ENCODE measurements around the gene OTOS. TPM values are rescaled to one million over a fixed set of nuclear protein-coding genes. Genes with fewer than 3 reads are reported as not detected.

The OTOS gene
- total and polyA plus RNA-seq, 9 of the 15 experiments (the other 6 are each of a cell fraction or from before 2014, with no cell fraction given), result not detected

DNA sequence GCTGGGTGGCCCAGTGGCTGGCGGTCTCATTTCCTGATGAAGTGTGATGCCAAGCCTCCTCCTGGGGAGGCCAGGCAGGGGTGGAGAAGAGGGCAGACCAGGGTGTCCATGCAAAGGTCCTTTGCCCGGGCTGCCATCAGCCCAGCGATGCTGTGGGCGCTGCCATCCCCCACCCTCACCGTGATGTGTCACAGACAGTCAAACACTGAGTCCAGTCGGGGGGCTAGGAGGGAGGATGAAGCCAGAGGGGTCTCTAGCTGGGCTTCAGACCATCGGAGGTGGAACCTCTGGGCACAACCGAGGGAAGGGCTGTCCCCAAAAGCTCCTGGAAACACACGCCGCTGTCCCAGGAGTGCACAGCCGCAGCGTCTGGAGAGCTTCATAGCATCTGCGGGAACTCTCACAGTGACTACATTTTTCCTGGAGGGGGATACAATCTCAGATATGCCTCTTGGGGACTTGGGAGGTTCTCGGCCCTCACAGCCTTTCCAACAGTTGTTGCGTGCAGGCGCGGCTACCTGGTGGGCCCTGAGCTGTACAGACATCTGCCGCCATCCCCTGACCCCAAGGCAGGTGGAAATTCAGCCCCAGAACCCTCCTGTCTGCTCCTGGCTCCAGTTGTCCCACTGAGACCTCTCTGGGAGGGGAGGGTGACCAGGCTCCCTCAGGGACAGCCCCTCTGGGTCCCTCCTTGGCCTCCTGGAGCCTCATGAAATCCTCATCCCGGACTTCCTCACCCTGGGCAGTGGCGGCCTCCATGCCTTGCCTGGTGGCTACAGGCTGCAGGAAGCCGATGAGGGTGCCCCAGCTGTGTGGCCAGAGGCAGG is 26.5 kb upstream of the OTOS start:
- Histone ChIP-seq H3K4me1 (replicated peaks in 1 of 2; ENCODE audit: control insufficient read depth in 2 of 2, insufficient read depth in 2 of 2, low read length in 2 of 2) (no peaks in the 10 kb centered on the region), H2AFZ (ENCODE audit: low read depth, low read length) (no peak overlapping the region), H3K9ac (ENCODE audit: insufficient read depth in 1 of 2, low read depth in 2 of 2, low read length in 2 of 2) (no peak overlapping the region), H3K9me3 (replicated peaks; ENCODE audit: control insufficient read depth, insufficient read depth, low read depth, low read length) (no peaks in the 10 kb centered on the region), H3K27me3 (ENCODE audit: control insufficient read depth in 2 of 2, insufficient read depth in 2 of 2, low read length in 2 of 2) (peaks cover 0 to 55% of the 10 kb centered on the region in 2 experiments; a peak in 3 of 5 replicates), H3K27ac (ENCODE audit: extremely low read depth, low read depth, low read length) (no peak overlapping the region), H4K20me1 (replicated peaks; ENCODE audit: control insufficient read depth, insufficient read depth, low read length) (no peaks in the 10 kb centered on the region), H3K4me2 (ENCODE audit: insufficient read depth, low read length) (no peak overlapping the region), H3K4me3 (no peak overlapping the region), H3K79me2 (ENCODE audit: control insufficient read depth, insufficient read depth, low read length) (no peaks in the 10 kb centered on the region), H3K9me1 (ENCODE audit: control insufficient read depth, insufficient read depth, low read length) (no peaks in the 10 kb centered on the region), H3K36me3 (ENCODE audit: control insufficient read depth, insufficient read depth, low read length) (no peaks in the 10 kb centered on the region)
- intact Hi-C loops (cut with micrococcal nuclease) (no loop called here), in situ Hi-C loops (cut with MboI) (no loop called here)
- BruUV-seq (replicated peaks), result no TSS peak
- CTCF ChIA-PET (ENCODE audit: low intra/inter-chr PET ratio), result no interaction called here
- ATAC-seq, result no peak
- FAIRE-seq, result no peak
- WGBS (ENCODE audit: insufficient coverage, low coverage, missing lambda C conversion rate), result 2% methylated on average over 12 of the region's 21 CpGs
- no peak for DNase-seq (ENCODE audit: extremely low read depth in 1 of 4, low spot score in 3 of 4)
- TF ChIP-seq ZKSCAN8 (CRISPR knock-in tag; IDR thresholded peaks at IDR 0.05), result no peak
- no peak for TF ChIP-seq NCOA6 (IDR thresholded peaks at IDR 0.05)
- no peak for TF ChIP-seq MXI1 (IDR thresholded peaks at IDR 0.05; ENCODE audit: low read depth, low read length)
- TF ChIP-seq PURB (CRISPR knock-in tag; IDR thresholded peaks at IDR 0.05; ENCODE audit: low read depth), result no peak
- TF ChIP-seq FOXA1 (IDR thresholded peaks at IDR 0.05; ENCODE audit: borderline replicate concordance), result no peak
- no peak for TF ChIP-seq ZNF165 (CRISPR knock-in tag; IDR thresholded peaks at IDR 0.05; ENCODE audit: borderline replicate concordance)
- no peak for TF ChIP-seq GTF2F1 (IDR thresholded peaks at IDR 0.05; ENCODE audit: low read depth, low read length)
- no peak for TF ChIP-seq RUNX1 (IDR thresholded peaks at IDR 0.05; ENCODE audit: low read depth)
- no peak for TF ChIP-seq ZEB2 (IDR thresholded peaks at IDR 0.05)
- TF ChIP-seq, protein P1, sequence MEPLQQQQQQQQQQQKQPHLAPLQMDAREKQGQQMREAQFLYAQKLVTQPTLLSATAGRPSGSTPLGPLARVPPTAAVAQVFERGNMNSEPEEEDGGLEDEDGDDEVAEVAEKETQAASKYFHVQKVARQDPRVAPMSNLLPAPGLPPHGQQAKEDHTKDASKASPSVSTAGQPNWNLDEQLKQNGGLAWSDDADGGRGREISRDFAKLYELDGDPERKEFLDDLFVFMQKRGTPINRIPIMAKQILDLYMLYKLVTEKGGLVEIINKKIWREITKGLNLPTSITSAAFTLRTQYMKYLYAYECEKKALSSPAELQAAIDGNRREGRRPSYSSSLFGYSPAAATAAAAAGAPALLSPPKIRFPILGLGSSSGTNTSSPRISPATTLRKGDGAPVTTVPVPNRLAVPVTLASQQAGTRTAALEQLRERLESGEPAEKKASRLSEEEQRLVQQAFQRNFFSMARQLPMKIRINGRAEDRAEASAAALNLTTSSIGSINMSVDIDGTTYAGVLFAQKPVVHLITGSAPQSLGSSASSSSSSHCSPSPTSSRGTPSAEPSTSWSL (CRISPR knock-in tag; IDR thresholded peaks at IDR 0.05; ENCODE audit: borderline replicate concordance), result no peak
- TF ChIP-seq HDAC3 (IDR thresholded peaks at IDR 0.05; ENCODE audit: borderline replicate concordance, partially characterized antibody), result no peak
- TF ChIP-seq ILK (tag; IDR thresholded peaks at IDR 0.05; ENCODE audit: borderline replicate concordance, low read depth), result no peak
- TF ChIP-seq, protein P2, sequence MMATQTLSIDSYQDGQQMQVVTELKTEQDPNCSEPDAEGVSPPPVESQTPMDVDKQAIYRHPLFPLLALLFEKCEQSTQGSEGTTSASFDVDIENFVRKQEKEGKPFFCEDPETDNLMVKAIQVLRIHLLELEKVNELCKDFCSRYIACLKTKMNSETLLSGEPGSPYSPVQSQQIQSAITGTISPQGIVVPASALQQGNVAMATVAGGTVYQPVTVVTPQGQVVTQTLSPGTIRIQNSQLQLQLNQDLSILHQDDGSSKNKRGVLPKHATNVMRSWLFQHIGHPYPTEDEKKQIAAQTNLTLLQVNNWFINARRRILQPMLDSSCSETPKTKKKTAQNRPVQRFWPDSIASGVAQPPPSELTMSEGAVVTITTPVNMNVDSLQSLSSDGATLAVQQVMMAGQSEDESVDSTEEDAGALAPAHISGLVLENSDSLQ (IDR thresholded peaks at IDR 0.05), result no peak
- TF ChIP-seq C11orf30 (IDR thresholded peaks at IDR 0.05; ENCODE audit: low read depth), result no peak
- TF ChIP-seq CTBP1 (IDR thresholded peaks at IDR 0.05; ENCODE audit: borderline replicate concordance), result no peak
- POLR2A ChIA-PET, result no interaction called here
